ENCODE measurements around the gene SYT5. TPM values are rescaled to one million over a fixed set of nuclear protein-coding genes. Genes with fewer than 3 reads are reported as not detected.
A peak's percentile ranks its signal among the peaks of the same experiment; 100 is the strongest.

Gene SYT5
- total and polyA plus RNA-seq, 2 of the 13 experiments (the other 11 are each of a cell fraction or from before 2014, with no cell fraction given), result not detected

DNA sequence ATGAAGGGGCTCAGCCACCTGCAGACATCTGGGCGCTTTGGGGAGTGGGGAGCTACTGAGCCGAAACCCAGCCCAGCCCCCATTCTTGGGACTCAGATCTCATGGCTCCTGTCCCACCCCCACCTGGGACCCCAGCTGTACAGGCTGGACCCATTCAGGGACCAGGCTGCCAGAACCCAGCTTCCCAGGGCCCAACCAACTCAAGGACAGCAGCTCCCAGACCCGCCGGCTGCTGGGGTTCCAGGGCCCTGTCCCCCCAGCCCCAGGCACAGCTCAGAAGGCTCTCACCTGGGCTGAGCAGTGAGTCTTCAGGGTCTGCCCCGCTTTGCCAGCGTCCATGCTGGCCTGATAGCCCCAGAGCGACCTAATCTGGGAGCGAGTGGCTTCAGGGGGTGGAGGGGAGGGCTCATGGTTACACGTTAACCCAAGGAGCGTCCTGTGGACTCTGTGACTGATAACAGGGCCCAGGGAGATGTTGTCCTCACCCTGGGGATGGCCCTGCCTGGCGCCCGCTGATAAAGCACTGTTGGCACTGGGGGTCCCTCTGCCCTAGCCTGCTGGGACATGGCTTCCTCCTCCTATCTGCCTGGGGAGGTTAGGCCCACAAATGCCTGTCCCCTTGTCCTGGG lies 48.4 kb upstream of the SYT5 start, which contains the start of gene TMEM86B (continued):
- TF ChIP-seq, protein P1, sequence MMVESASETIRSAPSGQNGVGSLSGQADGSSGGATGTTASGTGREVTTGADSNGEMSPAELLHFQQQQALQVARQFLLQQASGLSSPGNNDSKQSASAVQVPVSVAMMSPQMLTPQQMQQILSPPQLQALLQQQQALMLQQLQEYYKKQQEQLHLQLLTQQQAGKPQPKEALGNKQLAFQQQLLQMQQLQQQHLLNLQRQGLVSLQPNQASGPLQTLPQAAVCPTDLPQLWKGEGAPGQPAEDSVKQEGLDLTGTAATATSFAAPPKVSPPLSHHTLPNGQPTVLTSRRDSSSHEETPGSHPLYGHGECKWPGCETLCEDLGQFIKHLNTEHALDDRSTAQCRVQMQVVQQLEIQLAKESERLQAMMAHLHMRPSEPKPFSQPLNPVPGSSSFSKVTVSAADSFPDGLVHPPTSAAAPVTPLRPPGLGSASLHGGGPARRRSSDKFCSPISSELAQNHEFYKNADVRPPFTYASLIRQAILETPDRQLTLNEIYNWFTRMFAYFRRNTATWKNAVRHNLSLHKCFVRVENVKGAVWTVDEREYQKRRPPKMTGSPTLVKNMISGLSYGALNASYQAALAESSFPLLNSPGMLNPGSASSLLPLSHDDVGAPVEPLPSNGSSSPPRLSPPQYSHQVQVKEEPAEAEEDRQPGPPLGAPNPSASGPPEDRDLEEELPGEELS (CRISPR knock-in tag; IDR thresholded peaks at IDR 0.05), result peak; percentile 70
- TF ChIP-seq MXI1 (IDR thresholded peaks at IDR 0.05; ENCODE audit: borderline replicate concordance, low read depth, low read length) (peak; percentile 74; the same call in 2 of the 3 replicates), XRCC5 (optimal IDR thresholded peaks at IDR 0.05; ENCODE audit: low read length) (peak; percentile 41), ZFP41 (CRISPR knock-in tag; IDR thresholded peaks at IDR 0.05; ENCODE audit: borderline replicate concordance) (no peak), MIER2 (CRISPR knock-in tag; IDR thresholded peaks at IDR 0.05) (peak; percentile 58; the same call in 1 of the 2 replicates), YY1 (IDR thresholded peaks at IDR 0.05; ENCODE audit: insufficient read depth, insufficient replicate concordance, low read depth, low read length) (peak; percentile 78), SAFB2 (CRISPR knock-in tag; IDR thresholded peaks at IDR 0.05; ENCODE audit: borderline replicate concordance, low read depth) (0 out of 2 replicates have a peak, but pooled peaks have one; percentile 24), CENPT (CRISPR knock-in tag; IDR thresholded peaks at IDR 0.05; ENCODE audit: low read depth) (no peak), GATA4 (IDR thresholded peaks at IDR 0.05; ENCODE audit: borderline replicate concordance, low read depth) (peak; percentile 70; the same call in 1 of the 2 replicates), TBX3 (IDR thresholded peaks at IDR 0.05; ENCODE audit: borderline replicate concordance) (no peak), ZFP36L2 (CRISPR knock-in tag; IDR thresholded peaks at IDR 0.05) (no peak), POLR2AphosphoS5 (IDR thresholded peaks at IDR 0.05; ENCODE audit: low read depth, low read length) (peak; percentile 73), POLR2A (IDR thresholded peaks at IDR 0.05; ENCODE audit: insufficient read depth in 1 of 2, low read depth in 2 of 2, low read length in 2 of 2) (peak; percentile 40 to 83), KLF9 (CRISPR knock-in tag; IDR thresholded peaks at IDR 0.05; ENCODE audit: low read depth) (no peak)
- TF ChIP-seq, protein P2, sequence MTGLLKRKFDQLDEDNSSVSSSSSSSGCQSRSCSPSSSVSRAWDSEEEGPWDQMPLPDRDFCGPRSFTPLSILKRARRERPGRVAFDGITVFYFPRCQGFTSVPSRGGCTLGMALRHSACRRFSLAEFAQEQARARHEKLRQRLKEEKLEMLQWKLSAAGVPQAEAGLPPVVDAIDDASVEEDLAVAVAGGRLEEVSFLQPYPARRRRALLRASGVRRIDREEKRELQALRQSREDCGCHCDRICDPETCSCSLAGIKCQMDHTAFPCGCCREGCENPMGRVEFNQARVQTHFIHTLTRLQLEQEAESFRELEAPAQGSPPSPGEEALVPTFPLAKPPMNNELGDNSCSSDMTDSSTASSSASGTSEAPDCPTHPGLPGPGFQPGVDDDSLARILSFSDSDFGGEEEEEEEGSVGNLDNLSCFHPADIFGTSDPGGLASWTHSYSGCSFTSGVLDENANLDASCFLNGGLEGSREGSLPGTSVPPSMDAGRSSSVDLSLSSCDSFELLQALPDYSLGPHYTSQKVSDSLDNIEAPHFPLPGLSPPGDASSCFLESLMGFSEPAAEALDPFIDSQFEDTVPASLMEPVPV (CRISPR knock-in tag; IDR thresholded peaks at IDR 0.05), result peak; percentile 22; the same call in 1 of the 2 replicates
- TF ChIP-seq, protein P3, sequence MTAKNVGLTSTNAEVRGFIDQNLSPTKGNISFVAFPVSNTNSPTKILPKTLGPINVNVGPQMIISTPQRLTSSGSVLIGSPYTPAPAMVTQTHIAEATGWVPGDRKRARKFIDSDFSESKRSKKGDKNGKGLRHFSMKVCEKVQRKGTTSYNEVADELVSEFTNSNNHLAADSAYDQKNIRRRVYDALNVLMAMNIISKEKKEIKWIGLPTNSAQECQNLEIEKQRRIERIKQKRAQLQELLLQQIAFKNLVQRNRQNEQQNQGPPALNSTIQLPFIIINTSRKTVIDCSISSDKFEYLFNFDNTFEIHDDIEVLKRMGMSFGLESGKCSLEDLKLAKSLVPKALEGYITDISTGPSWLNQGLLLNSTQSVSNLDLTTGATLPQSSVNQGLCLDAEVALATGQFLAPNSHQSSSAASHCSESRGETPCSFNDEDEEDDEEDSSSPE (CRISPR knock-in tag; IDR thresholded peaks at IDR 0.05), result peak; percentile 17; the same call in 1 of the 2 replicates
- TF ChIP-seq, protein P4, sequence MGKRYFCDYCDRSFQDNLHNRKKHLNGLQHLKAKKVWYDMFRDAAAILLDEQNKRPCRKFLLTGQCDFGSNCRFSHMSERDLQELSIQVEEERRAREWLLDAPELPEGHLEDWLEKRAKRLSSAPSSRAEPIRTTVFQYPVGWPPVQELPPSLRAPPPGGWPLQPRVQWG (CRISPR knock-in tag; IDR thresholded peaks at IDR 0.05; ENCODE audit: borderline replicate concordance, low read depth), result no peak
